ENCODE measurements around the gene ACSL5. TPM values are rescaled to one million over a fixed set of nuclear protein-coding genes. Genes with fewer than 3 reads are reported as not detected.

ACSL5 gene
- total and polyA plus RNA-seq, 9 donors, result 7.9 to 34.2 (median 20.6) TPM

- Histone ChIP-seq H3K27ac (no peak overlapping the region), H3K4me1 (ENCODE audit: insufficient read depth) (no peaks in the 10 kb centered on the region), H3K27me3 (no peaks in the 10 kb centered on the region), H3K4me3 (no peak overlapping the region), H3K36me3 (no peaks in the 10 kb centered on the region), H3K9me3 (no peaks in the 10 kb centered on the region)
- 72 to 80% (median 74%) methylated on average over 3 of the region's 3 CpGs for WGBS, 3 donors
- intact Hi-C loops (cut with DNase I), result no loop called here
- no peak for DNase-seq
- TF ChIP-seq EP300 (IDR thresholded peaks at IDR 0.05), result no peak
- TF ChIP-seq POLR2A (IDR thresholded peaks at IDR 0.05), result no peak
- TF ChIP-seq CTCF (IDR thresholded peaks at IDR 0.05), result no peak
These were observed 55.2 kb downstream of the ACSL5 start for GRCh38 chr10:112429147-112429546.

DNA sequence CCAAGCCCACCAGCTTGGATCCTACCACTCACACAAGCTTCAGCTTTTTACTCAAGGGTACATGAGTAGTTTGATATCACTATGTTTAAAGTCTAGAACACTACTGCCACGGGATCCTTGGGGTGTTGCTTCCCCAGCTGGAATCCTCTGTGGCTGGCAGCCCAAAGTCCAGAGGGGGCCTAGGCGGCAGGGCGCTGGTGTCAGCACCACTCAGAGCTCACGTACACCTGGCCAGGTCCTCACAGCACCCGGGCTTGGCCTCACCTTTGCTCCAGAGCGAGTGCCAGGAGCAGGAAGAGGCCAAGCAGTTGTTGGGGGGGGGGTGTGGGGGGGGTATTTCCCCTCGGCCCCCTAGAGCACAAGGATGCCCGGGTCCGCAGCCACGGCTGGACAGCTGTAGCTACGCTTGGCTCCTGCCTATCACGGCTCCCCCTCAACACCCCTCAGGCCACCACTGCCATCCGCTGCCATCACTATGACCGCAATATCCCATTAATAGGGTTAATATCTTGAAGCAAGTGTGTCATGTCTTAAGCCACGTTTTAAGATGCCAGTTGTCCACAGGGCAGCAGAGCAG, 55.8 kb downstream of the ACSL5 start:
- DNase-seq, result no peak
- Histone ChIP-seq H3K9me3 (no peaks in the 10 kb centered on the region), H3K4me1 (ENCODE audit: insufficient read depth) (no peaks in the 10 kb centered on the region), H3K36me3 (no peaks in the 10 kb centered on the region), H3K27ac (no peak overlapping the region), H3K4me3 (no peak overlapping the region), H3K27me3 (no peaks in the 10 kb centered on the region)
- intact Hi-C loops (cut with DNase I), result no loop called here
- WGBS, 3 donors, result 75 to 78% (median 77%) methylated on average over 13 to 15 of the region's 15 CpGs
- TF ChIP-seq POLR2A (IDR thresholded peaks at IDR 0.05), result no peak
- TF ChIP-seq CTCF (IDR thresholded peaks at IDR 0.05), result no peak
- no peak for TF ChIP-seq EP300 (IDR thresholded peaks at IDR 0.05)

- Histone ChIP-seq H3K4me3 (no peak overlapping the region), H3K9me3 (no peaks in the 10 kb centered on the region), H3K36me3 (no peaks in the 10 kb centered on the region), H3K27ac (no peak overlapping the region), H3K27me3 (no peaks in the 10 kb centered on the region), H3K4me1 (ENCODE audit: insufficient read depth) (no peaks in the 10 kb centered on the region)
- TF ChIP-seq POLR2A (IDR thresholded peaks at IDR 0.05) (no peak), EP300 (IDR thresholded peaks at IDR 0.05) (no peak), CTCF (IDR thresholded peaks at IDR 0.05) (no peak)
- no peak for DNase-seq
- 92 to 94% (median 94%) methylated on average over 2 of the region's 2 CpGs for WGBS, 3 donors
- intact Hi-C loops (cut with DNase I), result no loop called here
These were observed 59.2 kb downstream of the ACSL5 start for GRCh38 chr10:112433136-112433535.

DNA sequence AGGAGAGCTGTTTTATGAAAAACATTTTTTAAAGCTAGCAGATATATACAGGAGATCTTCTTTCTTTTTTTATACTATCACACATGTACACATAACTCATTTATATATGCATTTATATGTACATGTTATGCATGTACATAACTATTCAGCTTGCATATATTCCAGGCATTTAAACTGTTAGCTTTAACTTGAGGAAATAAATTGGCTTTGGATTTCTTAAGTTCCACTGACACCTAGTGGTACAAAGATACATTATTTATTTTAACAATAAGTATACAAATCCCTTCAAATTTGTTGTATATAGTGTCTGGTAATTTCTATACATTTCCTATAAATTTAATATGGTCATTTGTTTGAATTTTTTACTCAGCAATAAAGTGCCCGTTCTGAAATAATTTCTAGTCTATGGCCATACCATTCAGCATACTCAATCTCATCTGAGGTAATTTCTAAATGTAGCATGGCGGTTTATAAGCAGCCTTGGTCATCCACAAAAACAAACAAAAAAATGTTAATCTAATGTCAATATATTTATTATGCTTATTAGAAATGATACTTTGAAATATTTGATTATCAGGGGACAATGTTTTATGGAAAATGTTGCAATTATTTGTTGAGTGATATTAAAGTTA, 61.2 kb downstream of the ACSL5 start:
- Histone ChIP-seq H3K9me3 (no peaks in the 10 kb centered on the region), H3K4me1 (ENCODE audit: insufficient read depth) (no peaks in the 10 kb centered on the region), H3K36me3 (no peaks in the 10 kb centered on the region), H3K27me3 (no peaks in the 10 kb centered on the region), H3K27ac (no peak overlapping the region), H3K4me3 (no peak overlapping the region)
- TF ChIP-seq CTCF (IDR thresholded peaks at IDR 0.05) (peak in 1 of 3 donors; percentile 10), POLR2A (IDR thresholded peaks at IDR 0.05) (no peak)
- no peak for DNase-seq
- intact Hi-C loops (cut with DNase I), result no loop called here
- WGBS, 3 donors, result 84 to 86% (median 86%) methylated on average over 2 of the region's 2 CpGs
